Smooth muscle cell of the pulmonary artery (primary cell): Measurements from ENCODE around the gene PITX2. TPM values are rescaled to one million over a fixed set of nuclear protein-coding genes. Genes with fewer than 3 reads are reported as not detected.

Experiments used
- total RNA-seq: library from RNA; depleted of rRNA; stranded (reverse); fragments of >200 nt; gene quantifications from 2 replicates; pipeline ENCODE4 v1.2.3, GENCODE V29; 2014

The PITX2 gene
- total RNA-seq = 0.10 and 0.33 TPM in 2 replicates

DNA sequence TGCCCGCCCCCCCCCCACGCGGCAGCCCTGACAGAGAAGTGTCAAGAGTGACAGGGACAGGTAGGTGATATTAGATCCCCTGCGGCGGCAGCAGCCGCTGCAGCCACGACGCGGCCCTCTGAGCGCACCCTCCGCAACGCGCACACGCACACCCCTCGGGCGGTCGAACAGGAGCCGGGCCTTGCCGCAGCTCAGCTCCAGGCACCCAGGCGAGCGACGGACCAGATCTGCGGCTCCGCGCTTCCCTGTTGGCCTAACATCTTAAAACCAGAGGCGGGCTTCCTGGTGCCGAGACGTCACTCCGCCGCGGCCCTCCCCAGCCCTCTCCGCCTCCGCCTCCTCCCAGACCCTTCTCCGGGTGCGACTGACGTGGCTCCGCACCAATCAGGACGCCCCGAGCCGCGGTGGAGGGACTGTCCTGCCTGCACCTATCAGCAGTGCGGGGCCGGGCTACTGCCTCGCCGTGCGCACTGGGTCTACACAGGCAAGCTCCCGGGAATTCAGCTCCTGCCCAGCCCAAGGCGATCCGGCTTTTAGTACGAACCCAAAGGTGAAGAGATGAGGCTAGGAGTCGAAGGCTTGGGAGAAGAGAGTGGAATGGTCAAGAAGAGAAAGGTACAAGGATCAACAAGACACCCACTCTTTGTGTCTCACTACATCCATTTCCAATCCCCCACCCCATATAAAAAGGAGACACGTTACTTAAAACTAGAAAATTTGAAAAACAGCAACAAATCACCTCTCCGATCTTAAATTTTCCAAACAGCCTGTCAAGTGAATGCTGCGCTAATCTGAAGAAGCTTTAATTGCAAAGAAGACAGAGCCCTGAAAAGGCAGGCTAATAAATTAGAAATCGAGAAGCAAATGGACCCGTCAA lies at the start of gene PITX2:
TSS of gene PITX2 (minus strand) at position 237 of the 877 bp plus-strand sequence. CDS start 617 bp downstream, outside the sequence.

Other genes starting within 250 kb of the PITX2 start
- 0.43 and 4.7 TPM in 2 replicates for gene ENPEP, start 146.9 kb downstream of the PITX2 start, total RNA-seq